Osteoblast (primary cell): ENCODE data around the gene DELE1. TPM values are rescaled to one million over a fixed set of nuclear protein-coding genes. Genes with fewer than 3 reads are reported as not detected.

Experiments used
- DNase-seq: peaks from one replicate; pipeline ENCODE4 v3.0.0; 2011; ENCODE audit warnings: low spot score, mixed read lengths; ENCODE audit not compliant: insufficient read length; ENCODE audit errors: missing footprints
- H2AFZ ChIP-seq: 2 replicates; pipeline ENCODE4 v1.6.0; 2011; ENCODE audit warnings: mild to moderate bottlenecking, low read length
- H3K27ac ChIP-seq: 2 replicates; pipeline ENCODE4 v1.5.1; 2011; ENCODE audit warnings: mild to moderate bottlenecking, low read depth, low read length, moderate library complexity
- H3K27me3 ChIP-seq: 2 replicates; pipeline ENCODE4 v1.6.0; 2012; ENCODE audit warnings: mild to moderate bottlenecking, control low read depth, inconsistent platforms, low read length, moderate library complexity; ENCODE audit not compliant: insufficient read depth
- H3K36me3 ChIP-seq: 2 replicates; pipeline ENCODE4 v1.5.1; 2011; ENCODE audit warnings: mild to moderate bottlenecking, low read length, control low read depth, moderate library complexity; ENCODE audit not compliant: insufficient read depth
- H3K4me1 ChIP-seq: 2 replicates; pipeline ENCODE4 v1.5.1; 2011; ENCODE audit warnings: mild to moderate bottlenecking, low read length, control low read depth, moderate library complexity; ENCODE audit not compliant: insufficient read depth
- H3K4me2 ChIP-seq: 2 replicates; pipeline ENCODE4 v1.6.0; 2011; ENCODE audit warnings: mild to moderate bottlenecking, low read length; ENCODE audit not compliant: insufficient read depth
- H3K4me3 ChIP-seq: fragments of 200-600 bp; sonication (generic); 3 replicates; pipeline ENCODE4 v1.5.1; 2012; ENCODE audit warnings: mild to moderate bottlenecking, low read length, inconsistent platforms; ENCODE audit not compliant: insufficient read depth
- H3K79me2 ChIP-seq: 2 replicates; pipeline ENCODE4 v1.6.0; 2012; ENCODE audit warnings: mild to moderate bottlenecking, low read length, control low read depth, inconsistent platforms; ENCODE audit not compliant: insufficient read depth
- H3K9me3 ChIP-seq: 2 replicates; pipeline ENCODE4 v1.5.1; 2011; ENCODE audit warnings: low read depth, low read length, control low read depth
- H4K20me1 ChIP-seq: 2 replicates; pipeline ENCODE4 v1.6.0; 2012; ENCODE audit warnings: mild to moderate bottlenecking, low read length, control low read depth; ENCODE audit not compliant: insufficient read depth
- total RNA-seq: library from RNA; depleted of rRNA; stranded (reverse); fragments of >200 nt; gene quantifications from 2 replicates; pipeline ENCODE4 v1.2.3, GENCODE V29; 2012
- TF ChIP-seq, protein P1 (sequence below): IDR thresholded peaks from 2 replicates; pipeline ENCODE4 v1.5.1; 2011; ENCODE audit warnings: mild to moderate bottlenecking, low read depth, low read length, moderate library complexity; ENCODE audit errors: extremely low read depth

Gene DELE1
- total RNA-seq, 1 donor: 52.1 TPM

- no peak overlapping the region for H3K4me3 ChIP-seq
- no peaks in the 10 kb centered on the region for H4K20me1 ChIP-seq
- no peaks in the 10 kb centered on the region for H3K79me2 ChIP-seq
- no peak overlapping the region for H3K4me2 ChIP-seq
- no peak overlapping the region for H3K27ac ChIP-seq
- no peak overlapping the region for H2AFZ ChIP-seq
- TF ChIP-seq, protein P1, sequence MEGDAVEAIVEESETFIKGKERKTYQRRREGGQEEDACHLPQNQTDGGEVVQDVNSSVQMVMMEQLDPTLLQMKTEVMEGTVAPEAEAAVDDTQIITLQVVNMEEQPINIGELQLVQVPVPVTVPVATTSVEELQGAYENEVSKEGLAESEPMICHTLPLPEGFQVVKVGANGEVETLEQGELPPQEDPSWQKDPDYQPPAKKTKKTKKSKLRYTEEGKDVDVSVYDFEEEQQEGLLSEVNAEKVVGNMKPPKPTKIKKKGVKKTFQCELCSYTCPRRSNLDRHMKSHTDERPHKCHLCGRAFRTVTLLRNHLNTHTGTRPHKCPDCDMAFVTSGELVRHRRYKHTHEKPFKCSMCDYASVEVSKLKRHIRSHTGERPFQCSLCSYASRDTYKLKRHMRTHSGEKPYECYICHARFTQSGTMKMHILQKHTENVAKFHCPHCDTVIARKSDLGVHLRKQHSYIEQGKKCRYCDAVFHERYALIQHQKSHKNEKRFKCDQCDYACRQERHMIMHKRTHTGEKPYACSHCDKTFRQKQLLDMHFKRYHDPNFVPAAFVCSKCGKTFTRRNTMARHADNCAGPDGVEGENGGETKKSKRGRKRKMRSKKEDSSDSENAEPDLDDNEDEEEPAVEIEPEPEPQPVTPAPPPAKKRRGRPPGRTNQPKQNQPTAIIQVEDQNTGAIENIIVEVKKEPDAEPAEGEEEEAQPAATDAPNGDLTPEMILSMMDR: no peak
- H3K36me3 ChIP-seq: no peaks in the 10 kb centered on the region
- peaks cover 4% of the 10 kb centered on the region for H3K4me1 ChIP-seq
- H3K27me3 ChIP-seq: peaks cover 19% of the 10 kb centered on the region
- no peaks in the 10 kb centered on the region for H3K9me3 ChIP-seq
- no peak for DNase-seq
These were observed 19.1 kb upstream of the DELE1 start for GRCh38 chr5:141904551-141904950.

- Histone ChIP-seq H3K4me2 (no peak overlapping the region), H3K27me3 (peaks cover 17% of the 10 kb centered on the region), H2AFZ (no peak overlapping the region), H3K36me3 (no peaks in the 10 kb centered on the region), H4K20me1 (no peaks in the 10 kb centered on the region), H3K4me3 (no peak overlapping the region), H3K9me3 (no peaks in the 10 kb centered on the region), H3K79me2 (no peaks in the 10 kb centered on the region), H3K4me1 (peaks cover 4% of the 10 kb centered on the region), H3K27ac (no peak overlapping the region)
- TF ChIP-seq, protein P1: no peak
- DNase-seq: no peak
These were observed 17.2 kb upstream of the DELE1 start for GRCh38 chr5:141906517-141906916.

DNA sequence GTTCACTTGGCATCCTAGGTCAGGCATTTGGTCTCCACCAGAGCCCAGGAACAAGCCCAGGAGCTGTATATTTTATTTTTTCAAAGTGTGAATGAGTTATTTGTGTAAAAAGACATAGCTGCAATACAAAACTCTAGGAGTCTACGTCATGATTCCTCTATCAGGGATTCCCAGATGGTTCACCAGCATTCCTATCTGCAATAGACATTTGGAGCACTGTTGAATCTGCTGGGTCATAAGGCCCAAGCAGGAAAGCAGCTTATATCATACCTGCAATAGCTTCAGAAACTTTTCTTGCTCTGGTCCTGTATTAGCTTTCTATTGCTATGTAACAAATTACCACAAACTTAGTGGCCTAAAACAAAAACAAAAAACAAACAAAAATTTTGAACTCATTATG lies 16.7 kb upstream of the DELE1 start:
- H3K4me1 ChIP-seq: peaks cover 4% of the 10 kb centered on the region
- TF ChIP-seq, protein P1: no peak
- no peak for DNase-seq
- H3K4me2 ChIP-seq: no peak overlapping the region
- no peaks in the 10 kb centered on the region for H3K36me3 ChIP-seq
- H2AFZ ChIP-seq: no peak overlapping the region
- H3K27me3 ChIP-seq: peaks cover 17% of the 10 kb centered on the region
- no peaks in the 10 kb centered on the region for H3K9me3 ChIP-seq
- H3K79me2 ChIP-seq: no peaks in the 10 kb centered on the region
- H3K27ac ChIP-seq: no peak overlapping the region
- no peak overlapping the region for H3K4me3 ChIP-seq
- no peaks in the 10 kb centered on the region for H4K20me1 ChIP-seq

DNA sequence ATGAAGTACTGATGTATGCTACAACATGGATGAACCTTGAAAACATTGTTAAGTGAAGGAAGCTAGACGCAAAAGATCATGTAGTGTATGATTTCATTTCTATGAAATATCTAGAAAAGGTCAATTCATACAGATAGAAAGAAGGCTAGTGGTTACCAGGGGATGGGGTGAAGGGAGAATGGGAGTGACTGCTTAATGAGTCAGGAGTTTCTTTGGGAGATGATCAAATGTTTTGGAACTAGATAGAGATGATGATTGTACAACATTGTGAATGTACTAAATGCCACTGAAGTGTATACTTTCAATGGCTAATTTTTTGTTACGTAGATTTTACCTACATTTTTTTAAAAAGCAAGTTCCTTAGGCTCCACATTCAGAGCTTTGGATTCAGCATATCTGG lies 14.9 kb upstream of the DELE1 start:
- no peaks in the 10 kb centered on the region for H3K79me2 ChIP-seq
- H3K4me2 ChIP-seq: no peak overlapping the region
- H3K36me3 ChIP-seq: no peaks in the 10 kb centered on the region
- H3K9me3 ChIP-seq: no peaks in the 10 kb centered on the region
- DNase-seq: no peak
- TF ChIP-seq, protein P1: no peak
- H3K4me1 ChIP-seq: peaks cover 7% of the 10 kb centered on the region
- H3K4me3 ChIP-seq: no peak overlapping the region
- no peak overlapping the region for H2AFZ ChIP-seq
- H3K27ac ChIP-seq: no peak overlapping the region
- peaks cover 15% of the 10 kb centered on the region for H3K27me3 ChIP-seq
- no peaks in the 10 kb centered on the region for H4K20me1 ChIP-seq
